RPMI7951 (cell line): Measurements from ENCODE around the gene SAMHD1. TPM values are rescaled to one million over a fixed set of nuclear protein-coding genes. Genes with fewer than 3 reads are reported as not detected.
"Not testable (repeated sequence)": the region's sequence is repeated elsewhere in the genome, so short reads cannot be mapped to it uniquely, and the experiment has no call there.

Source experiments
- DNase-seq: peaks from one replicate; pipeline ENCODE4 v3.0.0-alpha.2; 2012; ENCODE audit warnings: low read depth
- total RNA-seq: library from RNA; depleted of rRNA; stranded (reverse); fragments of >200 nt; shearing (Covaris generic); gene quantifications from 2 replicates; pipeline ENCODE4 v1.2.3, GENCODE V29; 2014; rRNA removed

Gene SAMHD1
- total RNA-seq, 1 experiment from 2014 or later: 55.5 TPM

DNA sequence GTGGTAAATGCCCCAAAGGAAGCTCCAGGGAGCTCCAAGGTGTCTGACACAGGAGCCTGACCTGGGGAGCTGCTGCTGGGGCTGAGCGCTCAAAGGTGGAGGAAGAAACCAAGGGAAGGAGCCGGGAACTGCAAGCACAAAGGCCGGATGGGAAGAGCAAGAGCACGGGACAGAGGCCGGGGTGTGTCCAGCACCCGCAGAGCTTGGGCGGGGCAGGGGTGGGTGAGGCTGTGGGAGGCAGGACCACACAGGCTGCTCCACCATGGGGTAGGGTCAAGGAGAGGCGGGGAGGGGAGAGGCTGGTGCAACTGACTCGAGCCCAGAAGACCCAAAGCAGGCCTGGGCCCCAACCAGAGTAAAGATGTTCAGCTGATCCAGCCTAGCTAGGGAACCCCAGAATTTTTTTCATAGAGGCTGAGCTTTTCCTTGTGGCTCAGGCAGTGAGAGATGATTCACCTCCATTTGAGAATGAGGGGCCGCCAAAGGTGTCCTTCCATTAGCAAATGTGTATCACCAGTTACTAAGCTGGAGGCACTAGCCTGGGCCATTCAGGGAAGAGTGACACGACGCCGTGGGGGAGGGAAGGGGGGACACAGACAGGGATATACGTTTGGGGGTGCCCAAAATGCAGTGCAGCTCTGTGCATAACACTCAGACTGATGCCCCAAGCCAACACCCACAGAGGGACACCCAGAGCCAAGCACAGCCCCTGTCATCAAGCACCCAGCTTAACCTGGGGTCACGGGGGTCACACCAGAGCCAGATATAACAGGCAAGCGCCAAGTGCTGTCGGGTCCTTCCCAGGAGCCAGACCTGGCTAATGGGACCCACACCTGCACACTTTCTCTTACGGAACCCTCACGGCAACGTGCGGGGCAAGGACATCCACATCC is 96.9 kb downstream of the SAMHD1 start:
- DNase-seq: peak; percentile 64

- no peak for DNase-seq
Measured at GRCh38 chr20:36852187-36852586, 99.3 kb downstream of the SAMHD1 start.

- DNase-seq: no peak
Measured at GRCh38 chr20:36851490-36851889, 100.0 kb downstream of the SAMHD1 start.

DNA sequence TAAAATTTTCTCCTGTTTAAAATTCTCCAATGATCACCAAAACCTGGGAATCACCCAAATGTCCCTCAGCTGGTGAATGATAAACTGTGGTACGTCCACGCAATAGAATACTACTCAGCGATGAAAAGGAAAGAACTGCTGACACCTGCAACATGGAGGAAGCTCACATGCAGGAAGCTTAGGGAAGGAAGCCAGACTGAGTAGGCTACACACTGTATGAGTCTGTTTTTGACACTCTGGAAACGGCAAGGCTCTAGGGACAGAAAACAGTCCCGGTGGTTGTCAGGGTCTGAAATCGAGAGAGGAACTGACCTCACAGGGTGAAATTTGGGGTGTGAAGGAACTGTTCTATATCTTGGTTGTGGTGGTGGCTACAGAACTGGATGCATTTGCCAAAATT is 100.7 kb downstream of the SAMHD1 start:
- DNase-seq: no peak

- no peak for DNase-seq
Measured at GRCh38 chr20:36849333-36850065, 102.0 kb downstream of the SAMHD1 start.

- DNase-seq: no peak
Measured at GRCh38 chr20:36848677-36849076, 102.8 kb downstream of the SAMHD1 start.

- DNase-seq: peak; percentile 83
Measured at GRCh38 chr20:36848078-36848660, 103.3 kb downstream of the SAMHD1 start.

DNA sequence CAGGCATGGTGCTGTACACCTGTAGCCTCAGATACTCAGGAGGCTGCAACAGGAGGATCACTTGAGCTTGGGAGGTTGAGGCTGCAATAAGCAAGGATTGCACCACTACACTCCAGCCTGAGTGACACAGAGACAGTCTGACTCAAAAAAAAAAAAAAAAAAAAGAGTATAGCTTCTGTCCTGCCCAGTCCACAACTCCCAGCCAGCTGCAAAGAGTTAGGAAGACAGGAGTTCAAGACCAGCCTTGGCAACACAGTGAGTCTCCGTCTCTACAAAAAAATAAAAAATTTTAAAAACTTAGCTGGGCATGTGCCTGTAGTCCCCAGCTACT is 103.8 kb downstream of the SAMHD1 start:
- no peak for DNase-seq

GRCh38 chr20:36847009-36847709 is 104.3 kb downstream of the SAMHD1 start:
- DNase-seq: peak; percentile 64

GRCh38 chr20:36845288-36845971 is 106.1 kb downstream of the SAMHD1 start:
- no peak for DNase-seq

GRCh38 chr20:36841030-36841429 is 110.5 kb downstream of the SAMHD1 start:
- DNase-seq: not testable (repeated sequence)

Other genes with a start within 250 kb of the SAMHD1 start
- 46.2 and 52.3 TPM in 2 replicates for gene NDRG3, start 205.6 kb downstream of the SAMHD1 start, total RNA-seq
- 68.0 and 72.6 TPM in 2 replicates for gene DSN1, start 177.9 kb downstream of the SAMHD1 start, total RNA-seq
- gene TLDC2, start 75.6 kb downstream of the SAMHD1 start, total RNA-seq: 0.39 TPM in 1 of 2 replicates, not detected in the other
- 34.6 and 36.5 TPM in 2 replicates for gene RBL1, start 144.3 kb upstream of the SAMHD1 start, total RNA-seq
- gene RPN2, start 227.6 kb upstream of the SAMHD1 start, total RNA-seq: 527 and 744 TPM in 2 replicates
- 0.10 and 1.3 TPM in 2 replicates for gene MROH8, start 227.8 kb upstream of the SAMHD1 start, total RNA-seq